ENCODE data around the gene IL1R2.
"Not testable (repeated sequence)": the region's sequence is repeated elsewhere in the genome, so short reads cannot be mapped to it uniquely, and the experiment has no call there.

Gene IL1R2

GRCh38 chr2:102000813-102001766 is 9.3 kb downstream of the IL1R2 start:
- DNase-seq = no peak

- no peak for DNase-seq
Observed at GRCh38 chr2:102001767-102002142, 10.0 kb downstream of the IL1R2 start.

GRCh38 chr2:102002228-102002627 is 10.5 kb downstream of the IL1R2 start:
- DNase-seq = no peak

- DNase-seq = not testable (repeated sequence)
Observed at GRCh38 chr2:102002909-102003308, 11.1 kb downstream of the IL1R2 start.

- DNase-seq = no peak
Observed at GRCh38 chr2:102003696-102004095, 11.9 kb downstream of the IL1R2 start.

GRCh38 chr2:102004581-102004980 is 12.8 kb downstream of the IL1R2 start:
- no peak for DNase-seq

GRCh38 chr2:102005449-102005848 is 13.7 kb downstream of the IL1R2 start:
- no peak for DNase-seq

GRCh38 chr2:102005989-102006885 is 14.5 kb downstream of the IL1R2 start:
- DNase-seq = peak; percentile 19

GRCh38 chr2:102006886-102007278 is 15.1 kb downstream of the IL1R2 start:
- DNase-seq = no peak

DNA sequence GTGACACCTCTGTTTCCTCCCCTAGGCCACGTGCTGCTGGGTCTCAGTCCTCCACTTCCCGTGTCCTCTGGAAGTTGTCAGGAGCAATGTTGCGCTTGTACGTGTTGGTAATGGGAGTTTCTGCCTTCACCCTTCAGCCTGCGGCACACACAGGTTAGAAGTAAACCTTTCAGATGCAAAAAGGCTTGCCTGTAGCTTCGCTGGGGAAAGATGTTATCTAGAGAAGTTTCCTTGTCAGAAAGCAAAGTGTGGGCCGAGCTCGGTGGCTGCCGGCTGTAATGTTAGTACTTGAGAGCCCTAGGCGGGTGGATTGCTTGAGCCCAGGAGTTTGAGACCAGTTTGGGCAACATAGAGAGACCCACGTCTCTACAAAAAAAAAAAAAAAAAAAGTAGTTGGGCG is 16.7 kb downstream of the IL1R2 start:
- no peak for DNase-seq

GRCh38 chr2:102009557-102009956 is 17.8 kb downstream of the IL1R2 start:
- no peak for DNase-seq

DNA sequence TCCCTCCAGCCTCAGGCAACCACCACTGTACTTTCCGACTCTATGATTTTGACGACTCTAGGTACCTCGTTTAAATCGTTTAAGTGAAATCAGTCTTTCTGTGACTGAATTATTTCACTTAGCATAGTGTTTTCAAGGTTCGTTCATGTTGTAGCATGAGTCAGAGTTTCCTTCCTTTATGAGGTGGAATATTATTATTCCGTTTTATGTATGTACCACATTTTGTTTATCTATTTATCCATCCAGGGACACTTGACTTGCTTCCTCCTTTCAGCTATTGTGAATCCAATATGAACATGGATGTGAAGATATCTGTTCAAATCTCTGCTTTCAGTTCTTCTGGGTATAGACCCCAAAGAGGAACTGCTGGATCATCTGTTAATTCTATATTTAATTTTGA is 19.1 kb downstream of the IL1R2 start:
- DNase-seq = no peak

- no peak for DNase-seq
Observed at GRCh38 chr2:102012061-102012614, 20.4 kb downstream of the IL1R2 start.

DNA sequence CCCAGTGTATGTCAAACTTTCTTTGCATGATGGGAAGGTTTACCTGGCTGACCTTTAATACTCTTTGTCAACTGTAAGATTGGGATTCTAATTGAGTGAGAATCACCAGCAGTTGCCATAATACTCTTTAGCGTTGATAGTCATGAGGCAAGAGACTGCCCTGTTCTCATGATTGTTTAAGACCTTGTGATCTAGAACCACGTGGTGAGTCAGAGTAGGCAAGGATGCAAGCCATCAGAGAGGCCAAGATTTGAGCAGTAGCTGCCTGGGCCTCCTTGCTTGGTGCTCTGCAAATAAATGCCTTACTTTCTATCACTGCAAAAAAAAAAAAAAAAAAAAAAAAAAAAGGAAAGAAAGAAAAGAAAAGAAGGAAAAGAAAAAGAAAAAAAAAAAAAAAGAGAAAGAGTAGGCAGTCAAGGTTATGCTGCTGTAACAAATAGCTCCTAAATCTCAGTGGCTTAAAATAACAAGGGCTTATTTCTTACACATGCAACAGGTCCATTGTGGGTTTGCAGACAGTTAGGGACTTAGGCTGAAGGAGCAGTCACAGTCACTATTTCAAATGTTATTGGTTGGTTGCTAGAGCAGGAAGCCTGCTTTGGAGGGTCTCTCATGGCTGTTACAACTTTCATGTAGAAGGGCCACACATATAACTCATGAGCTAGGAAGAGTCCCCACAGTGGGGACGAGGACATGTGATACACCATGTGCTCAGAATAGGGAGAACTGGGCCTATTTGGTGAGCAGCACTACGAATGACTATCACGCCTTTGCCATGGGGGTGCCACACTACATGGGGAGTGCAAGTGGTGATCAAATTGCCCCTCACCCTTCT is 21.7 kb downstream of the IL1R2 start:
- no peak for DNase-seq

- no peak for DNase-seq
Observed at GRCh38 chr2:102014041-102014345, 22.2 kb downstream of the IL1R2 start.

DNA sequence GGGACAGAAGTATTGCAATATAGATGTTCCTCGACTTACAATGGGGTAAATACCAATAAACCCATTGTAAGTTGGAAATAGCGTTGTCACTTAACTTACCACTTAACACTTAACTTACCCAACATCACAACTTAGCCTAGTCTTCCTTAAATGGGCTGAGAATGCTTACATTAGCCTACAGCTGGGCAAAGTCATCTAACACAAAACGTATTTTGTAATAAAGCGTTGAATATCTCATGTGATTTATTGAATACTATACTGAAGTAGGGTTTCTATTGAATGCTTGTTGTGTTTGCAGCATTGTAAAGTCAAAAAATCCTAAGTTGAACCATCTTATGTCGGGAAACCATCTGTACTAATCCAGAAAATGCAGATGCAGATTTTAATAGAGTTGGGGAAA is 23.6 kb downstream of the IL1R2 start:
- no peak for DNase-seq

DNA sequence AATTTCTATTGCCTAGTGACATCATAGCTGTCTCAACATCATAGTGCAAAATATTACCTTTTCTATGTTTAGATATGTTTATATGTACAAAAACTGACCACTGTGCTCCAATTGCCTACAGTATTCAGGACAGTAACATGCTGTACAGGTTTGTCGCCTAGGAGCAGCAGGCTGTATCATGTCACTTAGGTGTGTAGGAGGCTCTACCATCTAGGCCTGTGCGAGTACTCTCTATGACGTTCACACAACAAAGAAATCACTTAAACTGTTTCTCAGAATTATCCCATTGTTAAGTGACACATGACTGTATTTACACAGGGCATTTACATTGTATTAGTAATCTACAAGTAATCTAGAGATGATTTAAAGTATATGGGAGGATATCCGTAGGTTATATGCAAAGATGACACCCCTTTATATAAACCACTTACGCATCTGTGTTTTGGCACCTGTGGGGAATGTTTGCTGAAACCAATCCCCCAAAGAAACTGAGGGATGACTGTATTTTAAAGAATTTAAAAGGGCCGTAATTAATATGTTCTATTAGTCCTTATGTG is 24.7 kb downstream of the IL1R2 start:
- DNase-seq = no peak

GRCh38 chr2:102018823-102019445 is 27.2 kb downstream of the IL1R2 start:
- DNase-seq = no peak

DNA sequence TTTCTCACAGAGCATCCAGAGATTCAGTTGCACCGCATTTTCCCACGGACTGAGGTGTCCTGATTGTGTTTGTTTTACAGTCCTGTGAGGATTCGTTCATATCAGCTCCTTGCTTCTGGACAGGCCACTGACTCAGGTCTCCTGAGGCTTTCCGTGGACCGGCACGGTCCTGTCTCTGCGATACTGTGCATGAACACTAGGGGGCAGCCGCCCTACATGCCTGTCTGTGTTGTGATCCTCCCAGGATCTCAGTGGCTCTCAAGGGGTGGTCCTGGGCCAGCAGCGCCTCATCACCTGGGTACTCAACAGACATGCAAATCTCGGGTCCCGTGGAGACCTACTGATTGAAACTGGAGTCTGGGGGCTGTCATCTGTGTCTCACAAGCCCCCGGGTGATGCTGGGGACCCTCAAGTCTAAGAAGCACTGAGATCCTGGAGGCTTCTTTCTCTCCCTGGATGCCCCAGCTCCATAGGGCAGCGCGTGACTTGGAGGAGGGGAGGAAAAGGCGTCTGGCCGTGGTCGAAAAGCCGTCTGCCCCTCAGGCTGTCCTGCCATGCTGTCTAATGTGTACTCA is 28.9 kb downstream of the IL1R2 start:
- peak; percentile 46 for DNase-seq

- DNase-seq = no peak
Observed at GRCh38 chr2:102021779-102022178, 30.0 kb downstream of the IL1R2 start.

DNA sequence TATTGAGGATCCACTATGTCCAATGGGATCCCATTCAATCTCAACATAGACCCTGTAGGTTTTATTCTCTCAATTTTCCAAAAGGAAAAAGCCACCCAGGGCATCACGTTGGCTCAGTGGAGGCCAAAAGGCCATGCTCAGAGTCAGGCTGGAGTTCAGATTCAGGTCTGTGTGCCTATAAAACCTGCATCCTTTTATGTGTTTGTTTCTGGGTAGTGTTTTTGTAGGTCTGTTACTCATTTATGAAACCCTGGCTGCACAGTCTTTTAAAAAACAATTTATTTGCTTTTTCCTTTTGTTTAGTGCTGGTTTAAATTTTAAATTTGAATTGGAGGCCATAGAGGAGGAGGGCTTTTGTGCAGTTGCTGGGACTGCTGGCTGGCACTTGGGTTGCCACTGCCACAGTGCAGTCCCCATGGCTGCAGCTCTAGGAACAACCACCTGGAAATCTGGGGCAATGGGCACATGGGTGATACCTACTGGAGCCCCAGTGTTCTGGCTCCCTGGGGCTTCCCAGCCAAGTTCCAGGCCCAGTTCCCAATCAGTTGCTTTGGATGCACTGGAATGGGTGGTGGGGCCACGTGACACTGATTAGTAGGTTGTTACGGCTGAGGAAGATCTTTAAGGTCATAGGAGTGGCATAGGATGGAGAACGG is 31.3 kb downstream of the IL1R2 start:
- no peak for DNase-seq

Data from NCI-H226 (cell line).